ENCODE measurements around the gene NR5A1.

GRCh38 chr9:124498499-124499146 is 8.6 kb downstream of the NR5A1 start:
- no peak for TF ChIP-seq YY1 (IDR thresholded peaks at IDR 0.05; ENCODE audit: insufficient read depth, insufficient read length)
- TF ChIP-seq ZNF274 (IDR thresholded peaks at IDR 0.05; ENCODE audit: low read depth, low read length), result no peak

Data from NT2/D1 (cell line).